ENCODE results near the gene CCNB3. TPM values are rescaled to one million over a fixed set of nuclear protein-coding genes. Genes with fewer than 3 reads are reported as not detected.
A peak's percentile ranks its signal among the peaks of the same experiment; 100 is the strongest.

CCNB3 gene
- total and polyA plus RNA-seq, 2 experiments from 2014 or later: 0.04 TPM; not detected in 1

GRCh38 chrX:50200907-50201306, 3.7 kb upstream of the CCNB3 start, which contains the start of gene AKAP4:
TSS of gene AKAP4 (minus strand) at chrX:50201007. CDS start at chrX:50200889, 118 bp downstream.
- H3K4me1 ChIP-seq (ENCODE audit: insufficient read depth): 0 out of 2 replicates have a peak, but pooled peaks cover 2% of the 10 kb centered on the region
- no peak within 1 kb of the TSS for H3K27ac ChIP-seq
- no peaks in the 10 kb centered on the region for H4K20me1 ChIP-seq (ENCODE audit: insufficient read depth)
- no peak for DNase-seq
- 6 to 22% methylated on average over 1 of the region's 1 CpG for WGBS, 2 experiments (ENCODE audit: low coverage in 1 of 2, low lambda C conversion rate in 2 of 2, missing lambda C conversion rate in 2 of 2)
- no peak for TF ChIP-seq EZH2 (IDR thresholded peaks at IDR 0.05; ENCODE audit: insufficient read depth, poor library complexity, severe bottlenecking)
- TF ChIP-seq EZH2phosphoT487 (IDR thresholded peaks at IDR 0.05; ENCODE audit: insufficient read depth, low read depth): no peak
- H3K36me3 ChIP-seq (ENCODE audit: low read depth): no peaks in the 10 kb centered on the region
- H3K9me3 ChIP-seq (ENCODE audit: low read depth): no peaks in the 10 kb centered on the region
- H3K27me3 ChIP-seq (replicated peaks; ENCODE audit: insufficient read depth): no peaks in the 10 kb centered on the region
- H3K9ac ChIP-seq: no peak within 1 kb of the TSS
- in situ Hi-C loops (cut with MboI): no loop called here
- H3K4me2 ChIP-seq (ENCODE audit: unreplicated experiment): no peak within 1 kb of the TSS
- no peaks in the 10 kb centered on the region for H3K9me2 ChIP-seq (ENCODE audit: insufficient read depth)
- no peaks in the 10 kb centered on the region for H3F3A ChIP-seq (ENCODE audit: insufficient read depth)
- H3K4me3 ChIP-seq: no peak within 1 kb of the TSS
- no peak within 1 kb of the TSS for H2AFZ ChIP-seq
- H3K79me2 ChIP-seq (ENCODE audit: insufficient read depth): no peaks in the 10 kb centered on the region

- H3K79me2 ChIP-seq (ENCODE audit: insufficient read depth): no peaks in the 10 kb centered on the region
- no peak overlapping the region for H3K27ac ChIP-seq
- H4K20me1 ChIP-seq (ENCODE audit: insufficient read depth): no peaks in the 10 kb centered on the region
- H3F3A ChIP-seq (ENCODE audit: insufficient read depth): no peaks in the 10 kb centered on the region
- no peaks in the 10 kb centered on the region for H3K9me3 ChIP-seq (ENCODE audit: low read depth)
- H3K9ac ChIP-seq: no peak overlapping the region
- H3K36me3 ChIP-seq (ENCODE audit: low read depth): no peaks in the 10 kb centered on the region
- in situ Hi-C loops (cut with MboI): no loop called here
- peak; percentile 10 for DNase-seq
- 0 out of 2 replicates have a peak, but pooled peaks cover 2% of the 10 kb centered on the region for H3K4me1 ChIP-seq (ENCODE audit: insufficient read depth)
- no peak overlapping the region for H2AFZ ChIP-seq
- TF ChIP-seq EZH2phosphoT487 (IDR thresholded peaks at IDR 0.05; ENCODE audit: insufficient read depth, low read depth): no peak
- TF ChIP-seq EZH2 (IDR thresholded peaks at IDR 0.05; ENCODE audit: insufficient read depth, poor library complexity, severe bottlenecking): no peak
- no peak overlapping the region for H3K4me3 ChIP-seq
- H3K9me2 ChIP-seq (ENCODE audit: insufficient read depth): no peaks in the 10 kb centered on the region
- WGBS, 2 experiments (ENCODE audit: low coverage in 1 of 2, low lambda C conversion rate in 2 of 2, missing lambda C conversion rate in 2 of 2): 62 to 67% methylated on average over 3 of the region's 3 CpGs
- H3K27me3 ChIP-seq (replicated peaks; ENCODE audit: insufficient read depth): no peaks in the 10 kb centered on the region
- no peak overlapping the region for H3K4me2 ChIP-seq (ENCODE audit: unreplicated experiment)
Observed at GRCh38 chrX:50202539-50202938, 2.0 kb upstream of the CCNB3 start.

GRCh38 chrX:50206753-50207152, 2.2 kb downstream of the CCNB3 start:
- Histone ChIP-seq H3F3A (ENCODE audit: insufficient read depth) (no peaks in the 10 kb centered on the region), H3K36me3 (ENCODE audit: low read depth) (no peaks in the 10 kb centered on the region), H3K4me2 (ENCODE audit: unreplicated experiment) (no peak overlapping the region), H3K4me3 (no peak overlapping the region), H4K20me1 (ENCODE audit: insufficient read depth) (no peaks in the 10 kb centered on the region), H3K9me2 (ENCODE audit: insufficient read depth) (no peaks in the 10 kb centered on the region), H3K27me3 (replicated peaks; ENCODE audit: insufficient read depth) (no peaks in the 10 kb centered on the region), H3K4me1 (ENCODE audit: insufficient read depth) (0 out of 2 replicates have a peak, but pooled peaks cover 2% of the 10 kb centered on the region), H3K79me2 (ENCODE audit: insufficient read depth) (no peaks in the 10 kb centered on the region), H3K27ac (no peak overlapping the region), H3K9me3 (ENCODE audit: low read depth) (no peaks in the 10 kb centered on the region), H2AFZ (no peak overlapping the region), H3K9ac (no peak overlapping the region)
- 63 to 70% methylated on average over 2 to 11 of the region's 11 CpGs for WGBS, 2 experiments (ENCODE audit: low coverage in 1 of 2, low lambda C conversion rate in 2 of 2, missing lambda C conversion rate in 2 of 2)
- no peak for TF ChIP-seq EZH2phosphoT487 (IDR thresholded peaks at IDR 0.05; ENCODE audit: insufficient read depth, low read depth)
- TF ChIP-seq EZH2 (IDR thresholded peaks at IDR 0.05; ENCODE audit: insufficient read depth, poor library complexity, severe bottlenecking): no peak
- in situ Hi-C loops (cut with MboI): no loop called here
- DNase-seq: no peak

- no peaks in the 10 kb centered on the region for H3K79me2 ChIP-seq (ENCODE audit: insufficient read depth)
- H4K20me1 ChIP-seq (ENCODE audit: insufficient read depth): no peaks in the 10 kb centered on the region
- no peaks in the 10 kb centered on the region for H3K27me3 ChIP-seq (replicated peaks; ENCODE audit: insufficient read depth)
- no peaks in the 10 kb centered on the region for H3K36me3 ChIP-seq (ENCODE audit: low read depth)
- no peaks in the 10 kb centered on the region for H3K9me3 ChIP-seq (ENCODE audit: low read depth)
- no peak overlapping the region for H3K9ac ChIP-seq
- no peak overlapping the region for H2AFZ ChIP-seq
- no peak overlapping the region for H3K4me2 ChIP-seq (ENCODE audit: unreplicated experiment)
- no peak overlapping the region for H3K4me3 ChIP-seq
- no peaks in the 10 kb centered on the region for H3K4me1 ChIP-seq (ENCODE audit: insufficient read depth)
- TF ChIP-seq EZH2 (IDR thresholded peaks at IDR 0.05; ENCODE audit: insufficient read depth, poor library complexity, severe bottlenecking) (no peak), EZH2phosphoT487 (IDR thresholded peaks at IDR 0.05; ENCODE audit: insufficient read depth, low read depth) (no peak)
- no peak overlapping the region for H3K27ac ChIP-seq
- in situ Hi-C loops (cut with MboI): no loop called here
- H3F3A ChIP-seq (ENCODE audit: insufficient read depth): no peaks in the 10 kb centered on the region
- 20 to 25% methylated on average over 7 to 8 of the region's 8 CpGs for WGBS, 2 experiments (ENCODE audit: low coverage in 1 of 2, low lambda C conversion rate in 2 of 2, missing lambda C conversion rate in 2 of 2)
- H3K9me2 ChIP-seq (ENCODE audit: insufficient read depth): no peaks in the 10 kb centered on the region
- peak; percentile 31 for DNase-seq
Observed at GRCh38 chrX:50211510-50211909, 6.9 kb downstream of the CCNB3 start.

- Histone ChIP-seq H4K20me1 (ENCODE audit: insufficient read depth) (no peaks in the 10 kb centered on the region), H3K27me3 (replicated peaks; ENCODE audit: insufficient read depth) (no peaks in the 10 kb centered on the region), H3K36me3 (ENCODE audit: low read depth) (no peaks in the 10 kb centered on the region), H2AFZ (no peak overlapping the region), H3K27ac (no peak overlapping the region), H3K9me2 (ENCODE audit: insufficient read depth) (no peaks in the 10 kb centered on the region), H3K4me2 (ENCODE audit: unreplicated experiment) (no peak overlapping the region), H3K79me2 (ENCODE audit: insufficient read depth) (no peaks in the 10 kb centered on the region), H3K4me1 (ENCODE audit: insufficient read depth) (no peaks in the 10 kb centered on the region), H3F3A (ENCODE audit: insufficient read depth) (no peaks in the 10 kb centered on the region), H3K4me3 (no peak overlapping the region), H3K9me3 (ENCODE audit: low read depth) (no peaks in the 10 kb centered on the region), H3K9ac (no peak overlapping the region)
- 65 to 73% methylated on average over 17 to 18 of the region's 19 CpGs for WGBS, 2 experiments (ENCODE audit: low coverage in 1 of 2, low lambda C conversion rate in 2 of 2, missing lambda C conversion rate in 2 of 2)
- no peak for DNase-seq
- in situ Hi-C loops (cut with MboI): no loop called here
- TF ChIP-seq EZH2phosphoT487 (IDR thresholded peaks at IDR 0.05; ENCODE audit: insufficient read depth, low read depth): no peak
Observed at GRCh38 chrX:50281253-50281652, 76.7 kb downstream of the CCNB3 start.

Measured in GM23248 (cell line).